Activated CD4-positive, alpha-beta memory T cell treated with anti-CD3 and anti-CD28 coated beads for 36 hours (primary cell): ENCODE results near the gene RERE. TPM values are rescaled to one million over a fixed set of nuclear protein-coding genes. Genes with fewer than 3 reads are reported as not detected.

Experiments used
- CTCF ChIA-PET: fragments of 350-600 bp; sonication (Branson Sonifier 250); formaldehyde crosslinking; loops from one replicate; lab custom pipeline; 2021; ENCODE audit warnings: antibody characterized with exemption, inconsistent platforms; lab: Charles Lee
- POLR2A ChIA-PET: fragments of 350-600 bp; sonication (Branson Sonifier 250); formaldehyde crosslinking; loops from one replicate; lab custom pipeline; 2021; ENCODE audit warnings: antibody characterized with exemption; lab: Charles Lee
- DNase-seq: peaks from one replicate; pipeline ENCODE4 v3.0.0-alpha.2; 2020
- H3K27ac Mint-ChIP-seq: one replicate; pipeline ENCODE4 v1.8.0; 2021; ENCODE audit warnings: mixed read lengths
- H3K27me3 Mint-ChIP-seq: one replicate; pipeline ENCODE4 v1.8.0; 2021; ENCODE audit warnings: mixed read lengths
- H3K36me3 Mint-ChIP-seq: one replicate; pipeline ENCODE4 v1.8.0; 2021; ENCODE audit warnings: mixed read lengths
- H3K4me1 Mint-ChIP-seq: one replicate; pipeline ENCODE4 v1.8.0; 2021; ENCODE audit warnings: low read depth, mixed read lengths
- H3K4me3 Mint-ChIP-seq: one replicate; pipeline ENCODE4 v1.8.0; 2021; ENCODE audit warnings: mild to moderate bottlenecking, mixed read lengths
- H3K9me3 Mint-ChIP-seq: one replicate; pipeline ENCODE4 v1.8.0; 2021; ENCODE audit warnings: mixed read lengths
- intact Hi-C: fragments of 100-400 bp; cut with micrococcal nuclease; formaldehyde crosslinking; loops from one replicate; pipeline ENCODE4 v1.15.1; 2023
- total RNA-seq, 2 experiments: library from RNA; stranded (reverse); gene quantifications; one replicate each; pipeline ENCODE4 v1.2.3, GENCODE V29; 2021

RERE gene
- total RNA-seq, 2 experiments from 2014 or later, result 45.0 to 50.5 TPM

- Mint-ChIP-seq H3K36me3 (no peaks in the 10 kb centered on the region), H3K4me1 (peaks cover 47% of the 10 kb centered on the region), H3K4me3 (peak overlapping the region; percentile 86), H3K27me3 (peaks cover 4% of the 10 kb centered on the region), H3K9me3 (no peaks in the 10 kb centered on the region), H3K27ac (peak overlapping the region; percentile 91)
- CTCF ChIA-PET, result interaction anchor here (3.4 kb wide), 1 partner anchor 32 kb away, joined by 18 read pairs; no protein-coding TSS in a partner anchor
- no peak for DNase-seq
- POLR2A ChIA-PET, result no interaction called here
- intact Hi-C loops, result loop anchor here (2.0 to 5.0 kb wide), 4 partner anchors 33 to 311 kb away; partner anchors contain the start of gene GPR157
Measured at GRCh38 chr1:8816264-8816663, 1.2 kb downstream of the RERE start.

GRCh38 chr1:8815582-8816151 is 1.8 kb downstream of the RERE start:
- ChIA-PET POLR2A (interaction anchor here (0.6 to 1.0 kb wide), 2 partner anchors 63 to 85 kb away, joined by 3 to 4 read pairs; partner anchors contain the start of gene ENO1), CTCF (interaction anchor here (3.4 kb wide), 1 partner anchor 33 kb away, joined by 18 read pairs; no protein-coding TSS in a partner anchor)
- H3K27ac Mint-ChIP-seq, result peak overlapping the region; percentile 7
- H3K4me1 Mint-ChIP-seq, result peaks cover 47% of the 10 kb centered on the region
- intact Hi-C loops, result loop anchor here (2.0 to 5.0 kb wide), 4 partner anchors 33 to 312 kb away; partner anchors contain the start of gene GPR157
- H3K9me3 Mint-ChIP-seq, result no peaks in the 10 kb centered on the region
- peaks cover 4% of the 10 kb centered on the region for H3K27me3 Mint-ChIP-seq
- no peaks in the 10 kb centered on the region for H3K36me3 Mint-ChIP-seq
- peak overlapping the region; percentile 86 for H3K4me3 Mint-ChIP-seq
- no peak for DNase-seq

- H3K27me3 Mint-ChIP-seq, result peaks cover 3% of the 10 kb centered on the region
- peaks cover 47% of the 10 kb centered on the region for H3K4me1 Mint-ChIP-seq
- no peak overlapping the region for H3K4me3 Mint-ChIP-seq
- H3K27ac Mint-ChIP-seq, result no peak overlapping the region
- ChIA-PET POLR2A (interaction anchor here (1.0 kb wide), 1 partner anchor 64 kb away, joined by 3 read pairs; the partner anchor contains the start of gene ENO1), CTCF (interaction anchor here (3.4 kb wide), 1 partner anchor 34 kb away, joined by 18 read pairs; no protein-coding TSS in a partner anchor)
- H3K36me3 Mint-ChIP-seq, result no peaks in the 10 kb centered on the region
- intact Hi-C loops, result loop anchor here (5.0 kb wide), 2 partner anchors 153 to 312 kb away; partner anchors contain the start of gene GPR157
- no peak for DNase-seq
- H3K9me3 Mint-ChIP-seq, result no peaks in the 10 kb centered on the region
Measured at GRCh38 chr1:8814865-8815264, 2.6 kb downstream of the RERE start.

- Mint-ChIP-seq H3K4me3 (no peak overlapping the region), H3K36me3 (no peaks in the 10 kb centered on the region), H3K9me3 (no peaks in the 10 kb centered on the region), H3K4me1 (peaks cover 47% of the 10 kb centered on the region), H3K27me3 (peaks cover 1% of the 10 kb centered on the region), H3K27ac (peak overlapping the region; percentile 62)
- no peak for DNase-seq
- POLR2A ChIA-PET, result interaction anchor here (1.4 to 1.5 kb wide), 2 partner anchors 35 to 52 kb away, joined by 3 to 5 read pairs; no protein-coding TSS in a partner anchor
- intact Hi-C loops, result no loop called here
- CTCF ChIA-PET, result interaction anchor here (1.6 to 2.1 kb wide), 3 partner anchors 35 to 253 kb away, joined by 3 to 15 read pairs (median 7); no protein-coding TSS in a partner anchor
Measured at GRCh38 chr1:8813991-8814390, 3.4 kb downstream of the RERE start.

- intact Hi-C loops, result no loop called here
- Mint-ChIP-seq H3K4me3 (no peak overlapping the region), H3K27me3 (no peaks in the 10 kb centered on the region)
Measured at GRCh38 chr1:8813016-8813763, 4.2 kb downstream of the RERE start.

GRCh38 chr1:8812081-8812480 is 5.4 kb downstream of the RERE start:
- peaks cover 41% of the 10 kb centered on the region for H3K4me1 Mint-ChIP-seq
- H3K9me3 Mint-ChIP-seq, result no peaks in the 10 kb centered on the region
- no peak for DNase-seq
- no peak overlapping the region for H3K27ac Mint-ChIP-seq
- CTCF ChIA-PET, result interaction anchor here (1.6 to 2.1 kb wide), 3 partner anchors 37 to 251 kb away, joined by 3 to 15 read pairs (median 7); no protein-coding TSS in a partner anchor
- H3K36me3 Mint-ChIP-seq, result no peaks in the 10 kb centered on the region
- intact Hi-C loops, result no loop called here
- no peak overlapping the region for H3K4me3 Mint-ChIP-seq
- no peaks in the 10 kb centered on the region for H3K27me3 Mint-ChIP-seq
- POLR2A ChIA-PET, result no interaction called here

More at GRCh38 chr1:8813016-8813763, 4.2 kb downstream of the RERE start:
- Mint-ChIP-seq H3K4me1 (peaks cover 43% of the 10 kb centered on the region), H3K36me3 (no peaks in the 10 kb centered on the region), H3K27ac (no peak overlapping the region), H3K9me3 (no peaks in the 10 kb centered on the region)
- ChIA-PET CTCF (interaction anchor here (0.6 to 2.1 kb wide), 5 partner anchors 36 to 252 kb away, joined by 3 to 15 read pairs (median 3); no protein-coding TSS in a partner anchor), POLR2A (interaction anchor here (0.6 to 1.5 kb wide), 4 partner anchors 36 to 418 kb away, joined by 3 to 5 read pairs (median 3); no protein-coding TSS in a partner anchor)
- no peak for DNase-seq

- ChIA-PET CTCF (no interaction called here), POLR2A (no interaction called here)
- no peaks in the 10 kb centered on the region for H3K36me3 Mint-ChIP-seq
- H3K4me3 Mint-ChIP-seq, result no peak overlapping the region
- H3K27ac Mint-ChIP-seq, result no peak overlapping the region
- no peaks in the 10 kb centered on the region for H3K9me3 Mint-ChIP-seq
- DNase-seq, result no peak
- intact Hi-C loops, result no loop called here
- H3K27me3 Mint-ChIP-seq, result no peaks in the 10 kb centered on the region
- H3K4me1 Mint-ChIP-seq, result peaks cover 32% of the 10 kb centered on the region
Measured at GRCh38 chr1:8810987-8811386, 6.5 kb downstream of the RERE start.

GRCh38 chr1:8809342-8809736 is 8.1 kb downstream of the RERE start:
- intact Hi-C loops, result no loop called here
- Mint-ChIP-seq H3K4me1 (peaks cover 15% of the 10 kb centered on the region), H3K36me3 (no peaks in the 10 kb centered on the region), H3K9me3 (no peaks in the 10 kb centered on the region), H3K4me3 (no peak overlapping the region), H3K27me3 (no peaks in the 10 kb centered on the region), H3K27ac (no peak overlapping the region)
- ChIA-PET POLR2A (no interaction called here), CTCF (no interaction called here)
- no peak for DNase-seq

GRCh38 chr1:8807004-8807403 is 10.4 kb downstream of the RERE start:
- Mint-ChIP-seq H3K9me3 (no peaks in the 10 kb centered on the region), H3K27ac (no peak overlapping the region), H3K27me3 (no peaks in the 10 kb centered on the region), H3K4me3 (no peak overlapping the region), H3K4me1 (no peaks in the 10 kb centered on the region), H3K36me3 (no peaks in the 10 kb centered on the region)
- POLR2A ChIA-PET, result no interaction called here
- intact Hi-C loops, result no loop called here
- CTCF ChIA-PET, result interaction anchor here (1.2 kb wide), 1 partner anchor 80 kb away, joined by 3 read pairs; no protein-coding TSS in a partner anchor
- DNase-seq, result no peak

- no peak for DNase-seq
- Mint-ChIP-seq H3K27ac (no peak overlapping the region), H3K36me3 (no peaks in the 10 kb centered on the region), H3K4me1 (no peaks in the 10 kb centered on the region), H3K27me3 (no peaks in the 10 kb centered on the region), H3K9me3 (no peaks in the 10 kb centered on the region), H3K4me3 (no peak overlapping the region)
- POLR2A ChIA-PET, result no interaction called here
- CTCF ChIA-PET, result interaction anchor here (0.7 kb wide), 1 partner anchor 48 kb away, joined by 3 read pairs; no protein-coding TSS in a partner anchor
- intact Hi-C loops, result no loop called here
Measured at GRCh38 chr1:8800416-8800815, 17.0 kb downstream of the RERE start.

GRCh38 chr1:8797216-8797615 is 20.2 kb downstream of the RERE start:
- H3K27me3 Mint-ChIP-seq, result no peaks in the 10 kb centered on the region
- DNase-seq, result no peak
- no peak overlapping the region for H3K27ac Mint-ChIP-seq
- intact Hi-C loops, result no loop called here
- ChIA-PET CTCF (interaction anchor here (1.2 kb wide), 1 partner anchor 52 kb away, joined by 3 read pairs; no protein-coding TSS in a partner anchor), POLR2A (no interaction called here)
- peaks cover 2% of the 10 kb centered on the region for H3K4me1 Mint-ChIP-seq
- H3K4me3 Mint-ChIP-seq, result no peak overlapping the region
- H3K36me3 Mint-ChIP-seq, result no peaks in the 10 kb centered on the region
- no peaks in the 10 kb centered on the region for H3K9me3 Mint-ChIP-seq

GRCh38 chr1:8796812-8797211 is 20.6 kb downstream of the RERE start:
- POLR2A ChIA-PET, result interaction anchor here (0.6 kb wide), 1 partner anchor 460 kb away, joined by 4 read pairs; no protein-coding TSS in a partner anchor
- H3K4me1 Mint-ChIP-seq, result peaks cover 2% of the 10 kb centered on the region
- H3K4me3 Mint-ChIP-seq, result no peak overlapping the region
- intact Hi-C loops, result no loop called here
- no peak for DNase-seq
- H3K27ac Mint-ChIP-seq, result no peak overlapping the region
- no peaks in the 10 kb centered on the region for H3K27me3 Mint-ChIP-seq
- H3K36me3 Mint-ChIP-seq, result no peaks in the 10 kb centered on the region
- H3K9me3 Mint-ChIP-seq, result no peaks in the 10 kb centered on the region
- CTCF ChIA-PET, result no interaction called here
